IPS-NIHi7 (cell line): ENCODE measurements around the gene LPP.

Source experiments
- DNase-seq: peaks from one replicate; pipeline ENCODE4 v3.0.0; 2012; ENCODE audit warnings: mixed read lengths; ENCODE audit errors: extremely low spot score

LPP gene

GRCh38 chr3:188870431-188870830 lies 716.5 kb downstream of the LPP start:
- DNase-seq, result no peak

- no peak for DNase-seq
Measured at GRCh38 chr3:188874576-188874975, 720.6 kb downstream of the LPP start.

- DNase-seq, result no peak
Measured at GRCh38 chr3:188875413-188875812, 721.5 kb downstream of the LPP start.

- no peak for DNase-seq
Measured at GRCh38 chr3:188876370-188876769, 722.4 kb downstream of the LPP start.

- DNase-seq, result no peak
Measured at GRCh38 chr3:188877381-188877780, 723.4 kb downstream of the LPP start.

- no peak for DNase-seq
Measured at GRCh38 chr3:188878076-188878475, 724.1 kb downstream of the LPP start.

GRCh38 chr3:188881954-188882641 lies 728.1 kb downstream of the LPP start:
- DNase-seq, result no peak

- DNase-seq, result no peak
Measured at GRCh38 chr3:188884299-188885043, 730.5 kb downstream of the LPP start.

- DNase-seq, result no peak
Measured at GRCh38 chr3:188888321-188889053, 734.5 kb downstream of the LPP start.

- DNase-seq, result no peak
Measured at GRCh38 chr3:188889054-188889491, 735.1 kb downstream of the LPP start.

GRCh38 chr3:188890572-188891270 lies 736.8 kb downstream of the LPP start:
- DNase-seq, result no peak

- no peak for DNase-seq
Measured at GRCh38 chr3:188899881-188900280, 745.9 kb downstream of the LPP start.

- no peak for DNase-seq
Measured at GRCh38 chr3:188900421-188900951, 746.5 kb downstream of the LPP start.

- no peak for DNase-seq
Measured at GRCh38 chr3:188901126-188901525, 747.2 kb downstream of the LPP start.

- no peak for DNase-seq
Measured at GRCh38 chr3:188901671-188902287, 747.8 kb downstream of the LPP start.

GRCh38 chr3:188904670-188905069 lies 750.7 kb downstream of the LPP start:
- no peak for DNase-seq

GRCh38 chr3:188905547-188905946 lies 751.6 kb downstream of the LPP start:
- no peak for DNase-seq

- no peak for DNase-seq
Measured at GRCh38 chr3:188906236-188906635, 752.3 kb downstream of the LPP start.

- DNase-seq, result no peak
Measured at GRCh38 chr3:188908002-188908850, 754.3 kb downstream of the LPP start.
